Thymus (tissue), 11 donors: ENCODE data around the gene TRIM17. TPM values are rescaled to one million over a fixed set of nuclear protein-coding genes. Genes with fewer than 3 reads are reported as not detected.

Experiments
- DNase-seq, 9 donors: peaks; one replicate each; pipeline ENCODE4 v3.0.0-alpha.2; 2013; ENCODE audit warnings: low spot score in 9 of 9, low read depth in 6 of 9, missing footprints in 1 of 9
- H3K27ac ChIP-seq, 2 donors: one replicate each; pipeline ENCODE4 v1.5.1; 2013; ENCODE audit warnings: control low read depth in 1 of 2, low read depth in 1 of 2, low read length in 1 of 2, mild to moderate bottlenecking in 1 of 2, moderate library complexity in 1 of 2
- H3K27me3 ChIP-seq, 2 donors: one replicate each; pipeline ENCODE4 v1.5.1; 2013; ENCODE audit warnings: low read length in 1 of 2; ENCODE audit not compliant: control insufficient read depth in 2 of 2, insufficient read depth in 1 of 2
- H3K36me3 ChIP-seq, 2 donors: one replicate each; pipeline ENCODE4 v1.5.1; 2013; ENCODE audit warnings: low read length in 1 of 2, mild to moderate bottlenecking in 1 of 2, moderate library complexity in 1 of 2; ENCODE audit not compliant: control insufficient read depth in 2 of 2, insufficient read depth in 2 of 2
- H3K4me1 ChIP-seq, 2 donors: one replicate each; pipeline ENCODE4 v1.5.1; 2013; ENCODE audit warnings: low read length in 2 of 2; ENCODE audit not compliant: control insufficient read depth in 2 of 2, insufficient read depth in 2 of 2
- H3K4me3 ChIP-seq, 2 donors: one replicate each; pipeline ENCODE4 v1.5.1; 2013; ENCODE audit warnings: low read length in 2 of 2, control low read depth in 1 of 2, mild to moderate bottlenecking in 1 of 2
- H3K9me3 ChIP-seq, 2 donors: one replicate each; pipeline ENCODE4 v1.5.1; 2013; ENCODE audit warnings: low read length in 1 of 2, mild to moderate bottlenecking in 1 of 2; ENCODE audit not compliant: control insufficient read depth in 2 of 2, insufficient read depth in 1 of 2
- WGBS: extraction: QIAGEN DNeasy Blood & Tissue Kit; methylation state at CpG from one replicate; pipeline ENCODE4 v1.1.7; 2013; 5-methylcytosine and 5-hydroxymethylcytosine counted together
- polyA plus RNA-seq: library from polyadenylated mRNA; stranded (reverse); fragments of 200-250 nt; gene quantifications from one replicate; pipeline ENCODE4 v1.2.3, GENCODE V29; 2013
- total RNA-seq: library from RNA; stranded (reverse); fragments of 120-200 nt; gene quantifications from one replicate; pipeline ENCODE4 v1.2.4, GENCODE V29; 2013
- donor health status: healthy.

Gene TRIM17
- total and polyA plus RNA-seq, 2 donors: 0.09 to 0.50 TPM

- no peak overlapping the region for H3K4me3 ChIP-seq
- H3K4me1 ChIP-seq: peaks cover 15 to 18% of the 10 kb centered on the region in 2 donors
- peaks cover 56 to 71% of the 10 kb centered on the region in 2 donors for H3K36me3 ChIP-seq
- H3K27me3 ChIP-seq: no peaks in the 10 kb centered on the region
- peaks cover 0 to 3% of the 10 kb centered on the region in 2 donors for H3K9me3 ChIP-seq
- 97% methylated on average over 19 of the region's 19 CpGs for WGBS
- no peak for DNase-seq
- no peak overlapping the region for H3K27ac ChIP-seq
Measured at GRCh38 chr1:228400692-228401454, 15.8 kb downstream of the TRIM17 start.

- H3K9me3 ChIP-seq: peaks cover 0 to 3% of the 10 kb centered on the region in 2 donors
- DNase-seq: no peak
- peaks cover 62 to 77% of the 10 kb centered on the region in 2 donors for H3K36me3 ChIP-seq
- no peaks in the 10 kb centered on the region for H3K27me3 ChIP-seq
- peaks cover 11 to 13% of the 10 kb centered on the region in 2 donors for H3K4me1 ChIP-seq
- no peak overlapping the region for H3K27ac ChIP-seq
- 96% methylated on average over 11 of the region's 11 CpGs for WGBS
- no peak overlapping the region for H3K4me3 ChIP-seq
Measured at GRCh38 chr1:228400237-228400651, 16.4 kb downstream of the TRIM17 start.

GRCh38 chr1:228399531-228400236, 17.0 kb downstream of the TRIM17 start:
- no peaks in the 10 kb centered on the region for H3K27me3 ChIP-seq
- H3K9me3 ChIP-seq: peaks cover 0 to 3% of the 10 kb centered on the region in 2 donors
- H3K27ac ChIP-seq: no peak overlapping the region
- WGBS: 98% methylated on average over 14 of the region's 14 CpGs
- H3K4me3 ChIP-seq: no peak overlapping the region
- DNase-seq: no peak
- peaks cover 6 to 8% of the 10 kb centered on the region in 2 donors for H3K4me1 ChIP-seq
- peaks cover 68 to 83% of the 10 kb centered on the region in 2 donors for H3K36me3 ChIP-seq

- no peak for DNase-seq
- H3K27ac ChIP-seq: no peak overlapping the region
- peaks cover 0 to 3% of the 10 kb centered on the region in 2 donors for H3K9me3 ChIP-seq
- H3K36me3 ChIP-seq: peaks cover 70 to 87% of the 10 kb centered on the region in 2 donors
- WGBS: 98% methylated on average over 12 of the region's 12 CpGs
- H3K27me3 ChIP-seq: no peaks in the 10 kb centered on the region
- H3K4me1 ChIP-seq: peaks cover 0 to under 1% of the 10 kb centered on the region in 2 donors
- no peak overlapping the region for H3K4me3 ChIP-seq
Measured at GRCh38 chr1:228398741-228399461, 17.8 kb downstream of the TRIM17 start.

- H3K27ac ChIP-seq: no peak overlapping the region
- DNase-seq: no peak
- H3K4me1 ChIP-seq: no peaks in the 10 kb centered on the region
- H3K36me3 ChIP-seq: peaks cover 69 to 90% of the 10 kb centered on the region in 2 donors
- no peaks in the 10 kb centered on the region for H3K27me3 ChIP-seq
- H3K9me3 ChIP-seq: no peaks in the 10 kb centered on the region
- WGBS: 96% methylated on average over 6 of the region's 6 CpGs
- no peak overlapping the region for H3K4me3 ChIP-seq
Measured at GRCh38 chr1:228397966-228398365, 18.7 kb downstream of the TRIM17 start.

- no peaks in the 10 kb centered on the region for H3K4me1 ChIP-seq
- no peaks in the 10 kb centered on the region for H3K27me3 ChIP-seq
- DNase-seq: no peak
- no peak overlapping the region for H3K27ac ChIP-seq
- peaks cover 72 to 91% of the 10 kb centered on the region in 2 donors for H3K36me3 ChIP-seq
- no peaks in the 10 kb centered on the region for H3K9me3 ChIP-seq
- H3K4me3 ChIP-seq: no peak overlapping the region
- WGBS: 93% methylated on average over 21 of the region's 21 CpGs
Measured at GRCh38 chr1:228396770-228397662, 19.6 kb downstream of the TRIM17 start.

- H3K27ac ChIP-seq: no peak overlapping the region
- no peak overlapping the region for H3K4me3 ChIP-seq
- DNase-seq: no peak
- no peaks in the 10 kb centered on the region for H3K9me3 ChIP-seq
- H3K27me3 ChIP-seq: no peaks in the 10 kb centered on the region
- peaks cover 58 to 74% of the 10 kb centered on the region in 2 donors for H3K36me3 ChIP-seq
- 97% methylated on average over 38 of the region's 38 CpGs for WGBS
- no peaks in the 10 kb centered on the region for H3K4me1 ChIP-seq
Measured at GRCh38 chr1:228394571-228395394, 21.9 kb downstream of the TRIM17 start.
